Stimulated activated CD4-positive, alpha-beta T cell treated with anti-CD3 and anti-CD28 coated beads, Interleukin-1b, Interleukin-23, amount 100 ng/mL, for 24 hours (primary cell): ENCODE measurements around the gene KRT74.

Experiments
- DNase-seq, 4 experiments: peaks; one replicate each; pipeline ENCODE4 v3.0.0-alpha.2; 2020; ENCODE audit warnings: low read depth in 4 of 4, low spot score in 1 of 4

KRT74 gene

DNA sequence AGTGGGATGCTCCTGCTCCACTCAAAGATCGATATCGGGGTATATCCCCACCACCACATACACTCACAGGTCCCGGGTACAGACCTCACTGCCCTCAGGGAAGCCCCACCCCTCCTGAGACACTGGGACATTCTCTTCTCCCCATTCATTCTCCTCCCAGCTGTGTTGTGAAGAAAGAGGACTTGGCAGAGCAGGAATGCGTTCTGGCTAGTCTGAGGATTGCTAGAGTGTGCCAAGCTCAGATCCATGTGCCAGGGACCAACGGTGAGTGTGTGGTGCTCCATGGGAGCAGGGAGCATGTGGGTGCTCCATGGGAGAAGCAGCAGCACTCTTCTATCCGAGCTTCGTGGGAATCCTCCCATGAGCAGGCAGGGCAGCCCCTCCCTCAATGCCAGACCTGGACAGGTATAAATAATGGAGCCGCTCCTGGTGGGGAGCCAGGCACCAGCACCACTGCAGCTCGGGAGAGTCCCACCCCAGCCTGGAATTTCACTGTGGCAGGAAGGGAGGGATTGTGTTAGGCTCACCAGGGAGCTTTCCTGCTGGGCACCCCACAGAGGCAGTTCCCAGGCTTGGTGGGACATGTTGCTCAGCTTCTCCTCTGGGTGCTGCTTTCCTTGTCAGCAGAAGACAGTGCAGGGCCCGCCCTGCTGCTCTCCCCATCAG, 51.2 kb downstream of the KRT74 start:
- no peak for DNase-seq

DNA sequence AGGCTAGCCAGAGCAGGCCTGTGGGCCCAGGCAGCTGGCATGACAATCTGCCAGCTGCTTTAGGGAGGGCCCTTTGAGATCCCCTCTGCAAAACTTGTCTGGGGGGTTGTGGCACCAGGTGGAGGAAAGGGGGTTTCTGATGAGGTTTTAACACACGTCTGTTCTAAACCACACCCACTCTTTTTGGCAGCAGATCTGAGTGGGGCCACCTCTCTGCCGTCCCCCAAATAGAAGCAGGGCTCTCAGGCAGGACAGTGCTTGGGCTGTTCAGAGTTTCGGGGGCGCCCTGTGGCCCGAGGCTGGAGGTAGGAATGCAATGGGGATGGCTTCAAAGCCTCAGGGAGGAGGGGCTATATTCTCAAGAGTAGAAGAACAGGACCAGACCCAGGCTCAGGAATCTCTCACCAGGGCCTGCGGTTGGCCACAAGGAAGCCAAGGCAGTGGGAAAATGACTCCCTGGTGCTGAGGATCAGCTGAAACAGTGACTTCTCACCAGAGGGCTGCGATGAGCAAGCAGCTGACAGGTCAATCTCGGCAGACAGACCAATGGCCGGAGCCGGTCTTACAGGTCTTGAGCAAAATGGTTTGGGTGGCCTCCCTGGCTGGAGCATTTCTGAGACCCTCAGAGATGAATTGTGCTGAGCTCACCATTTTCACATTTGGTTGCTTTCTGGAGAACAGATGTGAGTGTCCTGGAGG, 51.9 kb downstream of the KRT74 start:
- DNase-seq, result no peak

DNA sequence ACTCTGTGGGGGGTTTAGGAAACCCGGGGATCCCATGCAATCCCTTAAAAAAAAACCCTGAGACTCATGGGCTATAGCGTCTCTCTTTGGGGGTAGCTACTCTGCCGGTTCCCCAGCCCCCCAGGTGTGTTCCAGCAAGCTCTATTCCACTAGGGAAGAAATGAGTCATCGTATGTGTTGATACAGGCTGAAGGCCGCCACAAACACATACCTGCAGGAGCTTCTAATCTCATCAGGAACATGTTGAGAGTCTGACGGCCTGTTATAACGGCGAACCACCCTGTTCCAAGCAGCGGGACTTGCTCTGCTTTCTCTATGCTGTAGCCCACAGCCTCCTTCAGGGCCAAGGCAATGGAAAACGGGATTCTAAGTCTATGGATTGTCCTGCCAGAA, 52.5 kb downstream of the KRT74 start:
- DNase-seq, result no peak

GRCh38 chr12:52519826-52520662, 53.6 kb downstream of the KRT74 start, which contains the start of gene KRT5:
Gene KRT5 (minus strand): TSS chr12:52520394. CDS start chr12:52520296, 98 bp downstream.
- no peak for DNase-seq

DNA sequence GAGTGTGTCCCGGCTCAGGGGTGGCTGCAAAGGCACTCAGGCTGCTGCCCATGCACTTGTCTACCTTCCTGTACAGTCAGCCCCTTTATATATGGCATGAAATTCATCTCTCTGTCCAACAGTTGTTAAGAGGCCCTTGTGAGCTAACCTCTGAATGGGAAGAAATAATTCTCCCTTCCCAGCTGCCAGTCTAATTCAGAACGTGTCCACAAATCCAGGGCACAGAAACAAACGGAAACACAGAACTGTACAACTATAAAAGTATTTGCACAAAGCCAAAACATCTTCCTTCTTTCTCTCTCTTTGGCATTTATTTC, 54.3 kb downstream of the KRT74 start:
- DNase-seq, result no peak

DNA sequence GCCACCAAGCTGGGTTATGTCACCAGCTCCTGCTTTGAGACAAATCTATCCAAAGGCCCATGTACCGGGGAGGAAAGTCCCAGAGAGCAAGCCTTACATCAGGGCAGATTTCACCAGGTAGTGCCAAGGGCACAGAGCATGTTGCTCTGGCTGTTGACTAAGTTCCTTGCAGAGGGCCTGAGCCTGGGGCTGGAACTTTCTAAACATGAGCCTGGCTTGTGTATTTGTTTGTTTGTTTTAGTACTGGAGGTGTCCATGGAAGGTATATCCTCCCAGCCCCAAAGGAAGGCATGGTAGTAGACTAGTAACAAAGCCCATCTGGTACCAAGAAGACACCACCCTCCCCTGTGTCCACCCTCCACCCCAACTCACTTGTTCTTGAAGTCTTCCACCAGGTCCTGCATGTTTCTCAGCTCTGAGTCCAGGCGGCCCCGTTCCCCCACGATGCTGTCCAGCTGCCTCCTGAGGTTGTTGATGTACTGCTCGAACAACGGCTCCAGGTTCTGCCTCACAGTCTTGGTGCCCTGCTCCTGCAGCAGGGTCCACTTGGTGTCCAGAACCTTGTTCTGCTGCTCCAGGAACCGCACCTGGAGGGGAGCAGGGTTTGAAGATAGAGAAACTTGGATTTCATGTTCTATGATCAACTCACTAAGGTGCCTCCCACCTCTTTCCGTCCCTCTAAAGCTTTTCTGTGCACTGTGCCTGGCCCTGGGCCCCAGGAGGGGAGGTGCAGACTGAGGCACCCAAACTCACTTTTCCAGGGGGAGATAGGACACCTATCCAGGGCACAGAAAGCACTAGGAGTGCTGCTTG, 54.9 kb downstream of the KRT74 start:
- no peak for DNase-seq

DNA sequence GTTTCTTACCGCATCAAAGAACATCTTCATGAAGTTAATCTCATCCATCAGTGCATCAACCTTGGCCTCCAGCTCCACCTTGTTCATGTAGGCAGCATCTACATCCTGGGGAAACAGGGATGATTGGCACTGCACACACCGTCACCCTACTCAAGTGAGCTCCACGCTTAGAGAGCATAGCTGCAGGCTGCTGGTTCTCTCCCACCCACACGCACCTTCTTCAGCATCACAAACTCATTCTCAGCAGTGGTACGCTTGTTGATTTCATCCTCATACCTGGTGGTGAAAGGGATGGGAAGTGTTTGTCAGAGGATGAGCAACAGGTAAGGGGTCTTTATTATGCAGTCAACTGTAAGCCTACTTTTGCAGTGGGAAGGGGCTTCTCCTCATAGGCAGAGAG, 55.8 kb downstream of the KRT74 start:
- DNase-seq, result no peak

DNA sequence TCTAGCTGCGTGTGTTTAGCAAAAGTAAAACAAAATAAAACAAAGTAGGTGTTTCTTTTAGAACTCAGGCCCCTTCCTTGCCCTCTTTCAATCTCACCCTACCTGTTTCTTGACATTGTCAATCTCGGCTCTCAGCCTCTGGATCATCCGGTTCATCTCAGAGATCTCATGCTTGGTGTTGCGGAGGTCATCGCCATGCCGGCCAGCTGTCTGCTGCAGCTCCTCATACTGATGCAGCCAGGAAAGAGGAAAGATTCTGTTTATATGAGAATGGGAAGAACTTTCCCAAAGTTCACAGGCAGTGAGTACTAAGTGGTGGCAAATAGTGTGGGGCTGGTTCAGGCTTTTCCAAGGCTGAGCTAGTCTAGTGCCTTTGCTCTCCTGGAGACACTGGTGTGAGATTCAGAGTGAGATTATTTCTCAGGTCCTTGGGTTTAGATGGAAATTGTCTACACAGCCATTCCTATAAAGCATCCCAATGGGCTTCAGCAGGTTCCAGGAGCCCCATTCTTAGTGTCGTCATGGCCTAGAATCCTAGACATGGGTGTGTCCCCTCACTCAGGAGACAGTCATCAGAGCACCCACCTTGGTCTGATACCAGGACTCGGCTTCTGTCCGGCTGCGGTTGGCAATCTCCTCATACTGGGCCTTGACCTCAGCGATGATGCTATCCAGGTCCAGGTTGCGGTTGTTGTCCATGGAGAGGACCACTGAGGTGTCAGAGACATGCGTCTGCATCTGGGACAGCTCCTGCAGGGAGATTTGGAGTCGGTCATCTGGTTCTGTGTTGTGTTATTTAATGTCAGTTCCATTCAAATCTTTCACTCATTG, 56.4 kb downstream of the KRT74 start:
- no peak for DNase-seq

DNA sequence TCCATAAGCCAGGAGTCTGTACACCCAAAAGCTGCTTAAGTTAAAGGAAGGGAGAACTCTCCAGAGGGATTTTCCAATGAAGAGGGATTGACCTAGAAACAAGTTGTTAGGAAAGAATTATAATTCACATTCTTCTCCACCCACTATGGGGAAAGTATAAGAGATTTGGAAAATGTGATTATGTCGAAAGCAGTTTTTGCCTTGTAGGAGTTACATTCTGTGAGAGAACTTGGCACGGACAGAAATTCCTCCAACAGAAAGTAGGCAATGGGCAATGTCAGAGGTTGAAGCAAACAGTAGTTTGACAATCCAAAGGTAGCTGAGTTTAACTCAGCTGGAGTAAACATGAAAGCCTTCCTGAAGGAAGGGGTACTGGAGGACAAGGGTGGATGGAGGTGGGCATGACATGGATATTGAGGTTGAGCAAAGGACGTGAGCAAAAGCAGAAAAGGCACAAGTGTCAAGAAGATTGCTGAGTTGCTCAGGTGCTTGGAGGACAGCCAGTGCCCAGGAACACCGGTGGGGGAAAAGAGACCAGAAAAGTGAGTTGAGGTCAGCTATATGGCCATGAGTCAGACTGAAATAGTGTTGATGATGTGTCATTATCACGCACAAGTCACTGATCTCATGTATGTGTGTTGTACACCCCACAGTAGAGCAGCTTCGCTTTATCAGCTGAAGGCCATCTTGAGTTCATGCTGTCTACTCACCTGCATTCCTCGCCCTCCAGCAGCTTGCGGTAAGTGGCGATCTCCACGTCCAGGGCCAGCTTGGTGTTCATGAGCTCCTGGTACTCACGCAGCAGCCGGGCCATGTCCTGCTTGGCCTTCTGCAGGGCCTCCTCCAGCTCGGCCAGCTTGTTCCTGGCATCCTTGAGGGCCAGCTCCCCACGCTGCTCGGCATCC, 57.5 kb downstream of the KRT74 start:
- DNase-seq, result no peak
